ENCODE measurements around the gene SRGAP1.
A peak's percentile ranks its signal among the peaks of the same experiment; 100 is the strongest.

Gene SRGAP1

DNA sequence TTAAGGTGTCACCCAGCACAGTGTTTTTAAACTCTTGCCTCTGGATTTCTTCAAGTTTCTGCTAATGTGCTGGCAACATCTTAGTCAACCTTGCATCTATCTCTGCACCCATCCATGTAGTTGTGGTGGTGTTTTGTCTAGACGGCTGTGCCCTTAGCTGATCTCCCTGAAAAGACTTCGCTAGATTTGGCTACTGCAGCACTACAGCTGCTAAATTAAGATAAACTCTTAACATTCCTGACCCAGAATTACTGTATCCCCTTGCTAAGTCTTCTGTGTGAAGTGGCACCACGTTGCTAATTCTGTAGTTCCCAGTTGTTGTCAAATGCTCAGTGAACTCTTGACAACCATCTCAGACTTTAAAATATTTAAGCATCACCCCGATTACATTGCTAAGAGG lies 66.8 kb downstream of the SRGAP1 start:
- no peak for DNase-seq

DNA sequence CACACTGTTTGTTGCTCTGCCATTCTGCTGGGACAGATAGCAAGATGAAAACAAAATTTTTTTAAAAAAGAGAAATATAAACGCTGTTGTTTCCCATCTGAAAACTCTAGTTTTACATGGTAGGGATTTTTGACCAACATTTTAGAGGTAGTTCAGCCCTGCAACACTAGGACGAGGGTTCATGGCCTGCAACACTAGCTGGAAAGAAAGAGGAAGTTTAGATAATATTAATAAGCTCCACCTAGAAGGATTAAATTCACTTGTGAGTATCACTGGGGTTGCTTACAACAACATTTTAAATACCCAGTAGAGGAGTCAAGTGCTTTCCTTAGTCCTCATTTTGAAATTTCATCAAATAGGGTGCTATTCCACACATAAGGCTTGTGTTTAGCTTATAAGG lies 68.2 kb downstream of the SRGAP1 start:
- DNase-seq = no peak

- no peak for DNase-seq
Observed at GRCh38 chr12:63913929-63914328, 69.4 kb downstream of the SRGAP1 start.

- DNase-seq = no peak
Observed at GRCh38 chr12:63915105-63915800, 70.8 kb downstream of the SRGAP1 start.

GRCh38 chr12:63916561-63917476 lies 72.3 kb downstream of the SRGAP1 start:
- no peak for DNase-seq

DNA sequence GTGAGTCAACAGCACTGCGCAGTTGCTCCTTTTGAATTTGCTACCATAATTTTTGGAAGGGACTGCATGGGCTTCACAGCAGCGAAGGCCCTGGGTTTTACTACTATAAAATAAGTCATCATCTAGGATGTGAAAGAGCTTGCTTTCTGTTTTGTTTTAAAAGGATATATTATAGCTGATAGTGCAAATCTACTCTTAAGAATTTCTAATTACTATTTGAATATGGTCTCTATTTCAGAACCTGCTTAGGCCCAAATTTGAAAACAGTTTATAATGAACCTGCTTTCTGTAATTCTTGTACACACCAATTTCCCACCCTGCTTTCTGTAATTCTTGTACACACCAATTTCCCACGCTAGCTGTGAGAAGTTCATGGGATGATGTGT lies 73.0 kb downstream of the SRGAP1 start:
- DNase-seq = no peak

GRCh38 chr12:63917864-63918799 lies 73.6 kb downstream of the SRGAP1 start:
- peak; percentile 27 for DNase-seq

- DNase-seq = no peak
Observed at GRCh38 chr12:63918800-63919300, 74.3 kb downstream of the SRGAP1 start.

- no peak for DNase-seq
Observed at GRCh38 chr12:63919756-63920155, 75.3 kb downstream of the SRGAP1 start.

DNA sequence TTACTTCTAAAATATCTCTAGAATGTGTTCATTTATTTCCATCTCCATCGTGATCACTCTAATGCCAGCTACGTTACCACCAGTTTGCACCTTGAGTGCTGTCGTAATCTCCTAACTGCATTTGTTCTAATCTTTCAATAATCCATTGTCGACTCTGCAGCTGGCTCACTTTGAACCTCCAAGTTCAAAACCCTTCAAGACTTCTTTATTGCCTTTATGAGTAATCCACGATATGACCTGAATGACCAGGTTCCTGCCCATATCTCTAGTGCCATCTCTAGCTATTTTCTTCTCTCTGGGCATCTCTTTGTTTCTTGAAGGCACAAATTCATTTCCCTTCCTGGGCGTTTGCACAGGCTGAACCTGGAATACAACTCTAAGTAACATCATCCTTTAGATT lies 76.7 kb downstream of the SRGAP1 start:
- no peak for DNase-seq

DNA sequence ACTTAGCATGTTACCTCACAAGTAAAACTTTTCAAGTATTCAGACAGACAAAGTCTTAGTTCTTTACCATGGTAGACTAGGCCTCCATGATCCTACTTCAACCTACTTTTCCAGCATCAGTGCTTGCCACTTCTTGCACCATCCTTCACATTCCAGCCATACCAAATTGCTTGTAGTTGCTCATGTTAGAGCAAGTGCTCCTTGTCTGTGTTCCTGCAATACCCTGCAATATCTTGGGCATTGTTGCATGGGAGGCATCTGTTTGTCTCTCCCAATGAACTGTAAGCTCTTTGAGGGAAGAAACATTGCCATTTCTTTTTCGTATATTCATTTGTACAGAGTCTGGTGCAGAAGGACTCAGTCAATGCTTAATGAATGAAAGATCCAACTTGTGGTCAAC lies 78.0 kb downstream of the SRGAP1 start:
- no peak for DNase-seq

DNA sequence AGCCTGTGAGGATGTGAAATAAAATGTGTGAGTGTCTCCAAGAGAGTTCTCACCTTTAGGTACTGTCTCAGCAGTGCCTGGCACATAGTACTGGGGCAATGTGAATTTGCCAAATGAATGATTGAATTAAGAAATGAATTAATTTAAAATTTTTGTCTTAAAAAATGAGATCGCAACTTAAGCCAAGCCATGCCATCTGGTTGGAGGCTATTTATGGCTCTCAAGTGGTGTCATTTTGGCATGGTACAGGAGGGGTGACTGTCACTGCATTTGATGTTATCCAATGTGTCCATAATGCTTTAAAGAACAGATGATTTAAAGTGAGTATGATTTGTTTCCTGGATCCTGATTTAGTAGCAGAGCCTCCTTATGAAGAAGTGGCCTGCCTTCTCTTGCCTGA lies 80.3 kb downstream of the SRGAP1 start:
- DNase-seq = no peak

DNA sequence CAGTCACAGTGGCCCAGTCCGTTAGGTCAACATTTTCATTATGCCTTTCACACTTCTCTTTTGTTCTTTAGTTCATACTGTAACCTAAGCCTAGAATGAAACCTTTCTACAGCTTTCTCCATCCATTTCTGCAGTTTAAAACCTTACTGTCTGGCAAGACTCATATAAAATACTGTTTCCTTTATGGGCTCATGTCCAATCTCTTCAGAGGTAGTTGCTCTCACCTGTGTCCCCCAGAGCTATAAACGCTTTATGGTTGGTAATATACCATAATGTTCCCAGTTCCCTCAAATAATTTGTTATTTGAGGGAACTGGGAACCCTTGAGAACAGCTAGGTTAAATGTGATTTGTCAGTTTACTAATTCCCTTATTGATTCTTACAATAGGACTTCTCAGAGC lies 83.0 kb downstream of the SRGAP1 start:
- DNase-seq = no peak

GRCh38 chr12:63928305-63928704 lies 83.8 kb downstream of the SRGAP1 start:
- no peak for DNase-seq

DNA sequence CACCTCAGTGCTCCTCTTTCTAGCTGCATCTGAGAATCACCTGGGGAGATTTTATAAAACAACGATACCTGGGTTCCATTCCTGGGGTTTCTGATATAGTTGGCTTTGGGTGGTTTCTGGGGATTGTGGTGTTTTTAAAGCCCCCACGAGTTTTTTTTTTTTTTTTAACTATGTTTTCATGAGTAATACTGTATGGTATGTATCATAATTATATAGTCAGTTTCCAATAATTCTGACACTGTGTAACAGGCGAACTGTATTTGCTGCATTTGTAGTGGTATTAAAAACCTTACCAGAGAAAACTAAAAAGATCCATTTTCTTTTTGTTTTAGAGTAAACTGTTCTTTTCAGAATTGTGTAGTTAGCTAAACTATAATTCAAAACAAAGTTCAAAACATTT lies 84.9 kb downstream of the SRGAP1 start:
- DNase-seq = no peak

DNA sequence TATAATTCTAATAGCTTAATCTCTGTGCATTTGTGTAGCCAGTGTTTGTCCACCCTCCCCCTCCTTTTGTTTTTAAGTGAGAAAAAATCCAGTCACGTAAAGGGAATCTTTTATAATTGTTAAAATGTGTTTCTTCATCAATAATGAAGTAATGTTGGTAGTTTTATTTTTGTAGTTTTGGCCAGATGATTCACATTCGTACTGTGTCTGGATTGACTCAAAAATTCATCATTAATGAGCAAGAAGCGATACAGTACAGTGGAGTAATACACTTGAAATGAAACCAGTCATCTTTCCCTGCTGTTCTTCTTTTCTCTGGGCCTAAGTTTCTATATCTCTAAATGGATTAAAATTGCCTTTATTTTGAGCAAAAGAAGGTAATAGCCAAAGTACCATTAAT lies 86.5 kb downstream of the SRGAP1 start:
- no peak for DNase-seq

GRCh38 chr12:63931703-63932102 lies 87.2 kb downstream of the SRGAP1 start:
- no peak for DNase-seq

GRCh38 chr12:63934936-63935335 lies 90.4 kb downstream of the SRGAP1 start:
- DNase-seq = no peak

DNA sequence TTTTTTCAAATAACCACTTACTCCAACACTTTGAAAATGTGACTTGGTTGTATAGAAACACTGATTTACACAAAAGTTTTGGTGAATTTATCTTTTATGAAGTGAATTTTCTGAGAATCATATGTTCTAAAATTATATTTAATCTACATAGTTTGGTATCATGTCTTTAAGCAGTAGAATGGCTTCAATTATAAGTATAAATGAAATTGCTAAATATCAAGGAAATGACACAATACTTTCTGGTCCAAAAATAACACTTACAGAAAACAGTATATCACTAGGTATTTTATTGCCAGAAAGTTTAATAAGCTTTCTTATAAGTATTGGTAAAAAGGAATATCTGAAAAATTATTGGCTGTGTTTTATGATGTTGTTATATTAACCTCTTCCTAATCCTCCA lies 90.9 kb downstream of the SRGAP1 start:
- no peak for DNase-seq

DNA sequence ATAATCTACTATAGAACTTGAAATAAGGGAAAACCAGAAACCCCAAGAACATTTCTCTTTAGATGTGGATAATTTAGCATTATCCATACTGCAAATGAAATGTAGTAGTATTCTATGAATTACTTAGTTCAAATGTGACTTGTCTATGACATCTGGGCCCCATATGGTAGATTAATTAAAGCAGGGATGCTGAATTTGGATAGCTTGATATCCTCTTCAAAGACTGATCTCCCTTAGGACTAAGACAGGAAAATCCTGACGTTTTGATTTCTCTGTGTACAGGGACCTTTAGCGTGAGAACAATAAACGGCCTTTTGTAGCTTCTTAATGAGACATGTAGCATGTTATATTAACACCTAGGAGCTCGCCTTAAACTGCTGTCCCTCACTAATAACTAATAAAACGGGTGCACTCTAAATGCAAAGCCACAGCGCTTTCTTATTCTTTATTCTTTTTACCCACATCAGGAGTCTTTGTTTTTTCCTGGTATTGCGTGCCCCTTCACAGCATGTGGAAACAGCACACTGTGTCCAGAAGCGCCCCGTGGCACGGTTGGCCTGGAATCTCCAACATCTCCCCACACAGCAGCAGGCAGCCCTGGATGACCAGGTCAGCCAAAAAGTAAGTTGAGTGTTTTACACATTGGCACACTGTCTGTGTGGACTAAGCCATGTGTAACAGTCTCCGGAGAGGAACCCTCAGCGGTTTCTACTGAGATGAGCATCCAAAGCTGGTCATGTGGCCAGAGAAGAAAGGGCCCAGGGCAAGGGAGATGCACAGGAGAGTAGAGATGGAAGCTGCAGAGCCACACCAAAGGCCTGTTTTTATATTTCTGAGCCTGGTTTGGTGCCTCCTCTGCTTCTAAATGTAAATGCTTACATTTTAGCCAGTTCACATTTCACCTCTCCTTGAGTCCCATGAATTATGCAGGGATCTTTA lies 93.1 kb downstream of the SRGAP1 start:
- no peak for DNase-seq

DNA sequence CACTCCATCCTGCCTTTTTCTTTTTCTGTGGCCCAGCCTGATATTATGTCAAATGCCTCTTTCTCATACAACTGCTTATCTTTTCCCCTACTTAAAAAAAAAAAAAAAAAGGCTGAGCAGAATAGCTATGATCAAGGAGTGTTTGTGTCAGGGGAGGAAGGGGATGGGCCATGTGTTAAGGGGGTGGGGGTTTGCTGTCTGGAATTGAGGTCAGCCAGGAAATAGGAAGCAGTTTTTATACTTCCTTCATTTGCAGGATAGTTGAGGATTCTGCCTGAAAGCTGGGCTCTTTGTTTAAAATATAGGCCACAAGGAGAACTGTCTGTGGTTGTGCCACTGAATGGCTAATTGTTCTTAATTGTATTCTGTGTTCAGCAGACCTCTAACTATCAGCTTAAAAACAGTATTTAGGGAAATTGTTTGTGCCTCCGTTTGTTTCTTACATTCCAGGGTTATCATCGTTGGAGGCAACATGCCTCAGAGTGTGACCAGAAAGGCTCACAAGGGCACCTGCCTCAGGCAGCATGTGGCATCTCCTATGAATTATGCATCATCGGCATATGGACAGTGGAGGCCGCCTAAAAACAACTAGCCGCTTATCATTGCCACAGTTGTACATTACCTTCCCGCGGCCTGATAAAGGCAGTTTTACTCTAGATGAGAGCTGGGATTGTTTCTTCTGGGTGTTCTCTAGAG lies 96.0 kb downstream of the SRGAP1 start:
- no peak for DNase-seq
